Measurements from ENCODE around the gene RAX.
"Not testable (repeated sequence)": the region's sequence is repeated elsewhere in the genome, so short reads cannot be mapped to it uniquely, and the experiment has no call there.

Gene RAX

DNA sequence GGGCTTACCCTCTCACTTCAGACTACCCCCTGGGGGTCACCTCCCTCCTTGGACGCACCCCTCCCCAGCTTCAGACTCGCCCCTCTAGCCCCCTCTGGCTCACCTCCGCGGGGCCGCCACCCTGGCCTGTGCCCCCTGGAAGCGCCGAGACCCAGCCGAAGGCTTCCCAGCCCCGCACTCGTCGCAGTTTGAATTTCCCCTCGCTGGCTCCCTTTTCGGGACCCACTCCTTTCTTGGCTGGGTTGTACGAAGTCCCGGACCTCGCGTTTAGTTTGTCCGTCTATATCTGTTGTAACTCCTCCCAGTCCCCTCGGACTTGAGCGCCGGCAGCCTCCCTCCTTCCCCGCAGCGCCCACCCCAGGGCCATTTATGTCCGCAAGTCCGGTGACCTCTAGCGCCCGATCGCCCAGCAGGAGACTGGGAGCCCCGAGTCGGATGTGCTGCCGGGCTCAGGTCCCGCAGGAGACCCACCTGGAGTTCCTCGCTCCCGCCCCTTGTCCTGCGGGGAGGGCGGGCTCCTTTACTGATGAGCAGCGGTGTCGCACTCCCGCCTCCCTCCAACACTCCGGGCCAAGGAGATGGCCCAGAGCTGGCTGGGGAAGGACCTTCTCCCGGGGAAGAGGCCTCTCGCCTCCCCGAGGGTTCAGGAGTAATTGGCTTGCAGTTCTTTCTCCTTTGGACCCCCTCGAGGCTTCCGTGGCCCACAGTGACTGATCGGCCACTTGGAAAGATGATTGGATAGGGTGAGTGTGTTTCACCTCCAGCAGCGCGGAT is 692 bp upstream of the RAX start:
- no peak for DNase-seq (ENCODE audit: low read depth in 2 of 2)

DNA sequence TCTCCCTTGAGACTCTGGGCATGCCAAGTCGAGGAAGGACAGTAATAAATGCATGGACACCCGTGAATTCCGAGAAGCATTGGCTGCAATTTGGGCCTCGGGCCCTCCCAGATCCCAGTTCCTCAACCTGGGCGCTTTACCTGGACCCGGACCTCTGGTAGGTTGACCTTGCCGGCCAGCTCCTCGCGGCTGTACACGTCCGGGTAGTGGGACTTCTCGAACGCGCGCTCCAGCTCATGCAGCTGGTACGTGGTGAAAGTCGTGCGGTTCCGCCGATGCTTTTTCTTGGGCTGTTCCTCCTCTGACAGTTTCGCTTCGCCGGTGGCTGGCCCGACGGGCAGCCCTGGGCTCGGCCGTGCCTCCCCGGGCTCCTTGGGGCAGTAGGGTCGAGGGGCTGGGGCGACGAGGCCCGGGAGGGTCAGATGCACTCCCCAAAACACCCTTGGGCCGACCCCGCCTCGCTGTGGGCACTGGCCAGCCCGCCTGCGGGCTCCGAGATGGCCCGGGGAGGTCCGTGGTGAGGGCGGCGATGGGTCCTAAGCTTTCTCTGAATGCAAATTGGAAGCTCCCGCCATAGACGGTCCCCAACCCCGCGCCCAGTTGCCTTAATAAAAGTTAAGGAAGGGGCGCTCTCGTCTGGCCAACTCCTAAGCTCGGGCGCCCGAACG is 899 bp downstream of the RAX start:
- no peak for DNase-seq (ENCODE audit: low read depth in 2 of 2)

DNA sequence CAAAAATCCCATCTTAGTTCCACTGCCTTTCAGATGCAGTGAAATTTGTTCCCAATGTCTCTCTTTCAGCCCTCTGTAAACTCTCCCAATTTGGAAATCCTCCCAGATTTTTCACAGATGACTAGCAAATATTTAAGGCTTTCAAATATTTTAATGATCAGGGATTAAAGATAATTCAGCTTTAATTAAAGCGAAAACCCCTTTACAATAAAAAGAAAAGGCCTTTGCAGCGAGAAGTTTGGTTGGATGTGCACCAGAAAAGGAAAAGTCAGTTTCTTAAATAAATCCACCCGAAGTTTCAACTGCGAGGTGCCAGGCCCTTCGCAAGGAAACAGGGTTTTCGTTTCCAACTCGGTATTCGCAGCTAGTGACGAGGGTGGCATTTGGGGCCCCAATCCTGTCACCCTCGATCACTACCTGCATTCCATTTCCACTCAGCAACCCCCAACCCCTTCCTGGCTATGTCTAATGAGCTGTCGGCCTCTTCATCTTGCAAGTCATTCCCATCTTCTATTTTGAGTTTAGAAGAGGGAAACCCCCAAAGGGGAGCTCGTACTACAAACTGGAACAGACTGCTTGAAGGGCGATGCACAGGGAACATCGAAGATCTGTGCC is 1.5 kb downstream of the RAX start:
- no peak for DNase-seq (ENCODE audit: low read depth in 2 of 2)

DNA sequence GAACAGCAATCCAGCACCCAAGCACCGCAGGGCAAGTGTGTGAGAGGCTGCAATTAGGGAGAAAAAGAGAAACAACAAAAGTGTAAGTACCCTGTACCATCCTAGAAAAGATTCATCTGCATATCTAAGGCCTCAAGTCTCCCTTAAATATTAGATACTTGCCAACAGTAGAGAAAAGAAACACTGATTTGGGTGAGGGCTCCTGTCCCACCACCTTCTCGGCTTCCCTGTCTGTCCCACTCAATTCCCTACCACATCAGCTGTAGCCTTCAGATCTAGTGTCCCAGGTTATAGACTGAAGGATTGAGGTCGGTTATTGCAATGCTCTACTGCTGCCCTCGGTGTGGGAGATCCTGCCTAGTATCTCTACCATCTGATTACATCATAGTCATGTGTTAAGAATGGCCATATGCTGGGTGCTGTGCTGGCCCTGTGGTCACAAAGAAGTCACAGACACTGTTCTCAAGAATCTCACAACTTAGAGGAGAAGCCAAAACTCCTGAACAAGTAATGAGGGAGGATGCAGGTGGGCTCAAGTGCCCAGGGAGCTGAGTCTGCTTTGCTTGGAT is 2.5 kb downstream of the RAX start:
- DNase-seq (ENCODE audit: low read depth in 2 of 2), result no peak

DNA sequence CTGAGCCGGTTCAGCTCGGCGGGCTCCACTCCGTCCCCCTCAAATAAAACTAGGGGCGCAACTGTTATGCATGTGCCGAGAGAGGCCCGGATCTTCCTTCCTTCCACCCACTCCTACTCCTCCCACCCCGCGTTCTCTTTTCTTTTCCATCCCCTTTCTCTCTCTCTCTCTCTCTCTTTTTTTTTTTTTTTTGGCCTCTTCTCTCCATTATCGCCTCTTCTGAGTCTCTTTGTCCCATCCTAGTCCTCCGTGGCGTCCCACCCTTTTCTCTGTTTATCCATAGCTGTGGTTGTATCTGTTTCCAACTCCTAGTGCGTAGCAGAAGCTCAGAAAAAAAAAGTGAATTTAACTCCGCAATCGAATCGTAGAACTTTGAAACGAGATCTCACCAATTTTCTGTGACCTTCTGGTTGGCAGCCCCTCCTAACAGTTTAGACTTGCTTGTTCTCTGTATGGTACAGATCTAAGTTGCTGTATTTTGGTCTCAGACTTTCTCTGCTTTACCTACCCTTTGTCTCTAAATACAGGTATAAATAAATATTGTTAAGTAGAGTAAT is 3.6 kb downstream of the RAX start:
- DNase-seq (ENCODE audit: low read depth in 2 of 2), result no peak

DNA sequence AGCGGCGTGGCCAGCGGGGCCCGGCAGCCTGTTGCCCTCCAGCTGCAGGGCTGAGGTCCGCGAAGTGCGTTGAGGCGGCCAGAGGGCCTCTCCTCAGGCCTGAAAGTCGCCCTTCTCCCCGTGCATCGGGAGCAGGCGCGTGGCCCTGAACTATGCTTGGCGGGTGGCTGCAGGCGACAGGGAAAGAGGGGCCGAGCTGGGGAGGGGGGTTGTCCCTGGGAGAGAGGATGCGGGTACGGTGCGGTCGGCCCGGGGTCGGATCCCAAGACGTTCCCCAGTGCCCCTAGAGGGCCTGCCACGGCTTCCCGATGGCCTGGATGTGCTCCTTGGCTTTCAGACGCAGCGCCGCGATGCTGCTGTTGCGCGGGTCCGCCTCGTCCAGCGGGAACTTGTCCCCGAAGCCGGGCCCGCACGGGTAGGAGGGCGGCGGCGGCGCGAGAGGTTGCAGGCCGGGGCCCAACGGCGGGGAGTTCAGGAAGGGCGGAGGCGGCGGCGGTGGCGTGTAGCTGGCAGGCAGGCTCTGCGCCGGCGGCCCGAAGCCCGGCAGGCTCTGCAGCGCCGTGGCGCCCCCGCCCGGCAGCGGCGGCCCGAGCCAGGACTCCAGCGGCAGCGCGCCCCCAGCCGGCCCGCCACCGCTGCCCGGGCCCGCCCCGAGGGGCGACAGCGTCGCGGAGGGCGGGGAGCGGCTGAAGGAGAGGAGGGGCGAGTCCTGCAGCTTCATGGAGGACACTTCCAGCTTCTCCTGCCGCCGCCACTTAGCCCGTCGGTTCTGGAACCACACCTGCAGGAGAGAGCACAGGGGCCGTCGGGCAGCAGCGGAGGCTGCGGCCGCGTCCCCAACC is 4.3 kb downstream of the RAX start:
- DNase-seq (ENCODE audit: low read depth in 2 of 2), result no peak

DNA sequence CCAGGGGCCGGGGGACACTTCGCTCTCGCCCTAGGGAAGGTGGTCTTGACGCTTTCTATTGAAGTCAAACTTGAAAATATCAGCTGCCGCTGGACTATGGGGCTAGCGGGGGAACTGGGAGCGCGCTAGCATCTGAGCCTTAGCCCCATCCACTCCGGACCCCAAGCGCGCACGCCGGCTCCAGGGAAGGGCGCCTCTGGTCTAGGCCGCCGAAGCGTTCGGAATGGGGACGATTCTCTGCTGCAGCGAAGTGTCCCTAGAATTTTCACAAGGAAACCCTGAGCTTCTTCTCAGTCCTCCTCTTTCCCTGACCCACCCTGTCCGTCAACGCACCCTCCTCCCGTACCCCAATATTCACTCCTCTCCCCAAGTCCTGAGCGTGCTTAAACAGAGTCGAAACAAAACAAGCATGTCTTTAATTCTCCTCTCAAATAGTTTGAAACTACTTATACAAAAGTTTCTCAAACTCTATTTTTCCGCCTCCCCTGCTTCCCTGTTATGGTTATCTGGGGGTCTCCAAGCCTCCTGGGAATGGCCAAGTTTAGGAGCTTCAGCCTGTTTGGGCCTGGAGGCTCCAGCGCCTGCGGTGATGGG is 5.0 kb downstream of the RAX start:
- no peak for DNase-seq (ENCODE audit: low read depth in 2 of 2)

DNA sequence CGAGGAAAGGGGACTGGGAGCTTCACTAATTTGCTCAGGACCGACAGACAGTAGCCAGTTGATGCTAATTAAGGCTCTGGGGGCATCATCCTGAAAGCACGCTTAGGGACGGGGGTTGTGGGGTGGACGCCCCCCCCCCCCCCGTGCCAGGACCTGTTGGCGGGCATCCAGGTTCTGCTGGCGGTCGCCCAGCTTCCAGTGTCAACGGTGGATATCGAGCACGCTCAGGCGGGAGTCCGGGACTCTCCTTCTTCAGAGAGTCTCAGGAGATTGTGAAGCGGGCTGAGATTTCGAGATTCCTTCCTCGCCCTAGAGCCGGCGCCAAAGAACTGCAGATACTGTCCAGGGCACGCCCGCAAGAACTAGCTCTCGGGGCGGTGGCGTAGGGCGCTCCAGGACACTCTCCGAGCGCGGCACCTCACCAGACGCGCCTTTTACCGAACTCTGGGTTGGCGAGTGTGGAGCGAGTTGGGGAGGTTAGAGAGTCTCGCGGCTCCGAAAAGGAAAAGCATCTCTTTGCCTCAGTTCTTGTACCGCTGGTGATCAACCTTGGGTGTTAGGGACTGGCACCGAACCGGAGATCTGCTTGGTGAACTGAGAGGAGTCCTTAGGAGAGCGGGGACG is 5.6 kb downstream of the RAX start:
- DNase-seq (ENCODE audit: low read depth in 2 of 2), result no peak

DNA sequence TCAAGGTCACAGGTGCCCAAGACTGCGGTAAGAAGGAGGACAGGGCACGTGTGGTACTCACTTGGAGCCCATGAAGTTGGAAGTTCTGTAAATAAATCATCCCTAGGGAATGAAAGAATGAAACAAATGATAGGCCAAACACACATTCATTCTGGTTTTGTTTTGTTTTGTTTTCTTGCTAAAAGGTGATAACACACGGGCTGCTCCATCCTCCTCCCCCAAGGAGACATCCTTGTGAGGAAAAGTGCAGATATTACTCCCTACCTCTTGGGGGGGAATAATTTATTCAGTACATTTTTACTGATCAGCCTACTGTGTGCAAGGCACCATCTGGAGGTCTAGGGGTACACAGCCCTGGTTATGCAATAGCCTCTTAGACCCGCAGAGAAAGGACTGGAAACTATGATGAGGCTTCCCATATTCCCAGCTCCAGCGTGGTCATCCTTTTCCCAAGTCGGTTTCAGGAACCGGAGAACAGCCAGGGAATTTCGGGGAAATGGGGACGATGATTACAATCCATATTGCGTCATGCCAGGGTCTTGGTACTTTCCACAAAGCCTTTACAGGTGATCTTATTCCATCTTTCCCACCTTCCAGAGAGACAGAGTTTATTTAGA is 6.3 kb downstream of the RAX start:
- no peak for DNase-seq (ENCODE audit: low read depth in 2 of 2)

DNA sequence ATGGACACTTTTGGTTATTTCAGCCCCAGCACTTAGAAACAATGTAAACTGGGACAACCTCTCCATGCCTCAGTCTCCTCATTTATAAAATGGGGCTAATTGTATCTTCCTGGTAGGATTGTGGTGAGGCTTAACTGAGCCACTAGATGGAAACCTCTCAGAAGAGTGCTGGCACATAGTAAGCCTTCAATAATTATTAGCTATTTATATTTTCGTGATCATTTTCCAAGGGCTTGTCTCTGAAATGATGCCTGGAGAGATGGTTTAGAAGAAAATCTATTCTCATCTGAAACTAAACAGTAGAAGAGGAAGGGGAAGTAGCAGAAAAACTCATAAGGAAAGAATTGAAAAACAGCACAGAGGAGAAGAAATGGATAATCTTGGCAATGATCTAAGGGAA is 6.8 kb downstream of the RAX start:
- no peak for DNase-seq (ENCODE audit: low read depth in 2 of 2)

DNA sequence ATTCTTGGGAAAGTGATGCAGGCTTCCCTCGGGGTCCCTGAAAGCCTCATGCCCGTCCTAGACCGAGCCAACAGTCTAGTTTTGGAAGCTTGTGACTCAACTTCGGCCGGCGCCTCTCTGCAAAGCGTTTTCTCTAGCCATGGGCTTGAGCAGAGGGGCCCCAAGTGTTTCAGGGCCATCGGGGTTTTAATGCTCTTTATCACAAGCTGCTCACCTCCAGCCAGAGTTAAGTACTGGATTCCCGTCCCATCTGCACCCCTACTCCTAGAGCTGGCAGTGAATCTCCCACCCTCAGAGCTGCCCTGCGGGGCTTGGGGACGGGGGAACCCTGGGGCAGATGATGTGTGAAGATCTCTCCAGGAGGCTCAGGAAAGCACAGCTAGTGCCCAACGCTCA is 7.3 kb downstream of the RAX start:
- no peak for DNase-seq (ENCODE audit: low read depth in 2 of 2)

DNA sequence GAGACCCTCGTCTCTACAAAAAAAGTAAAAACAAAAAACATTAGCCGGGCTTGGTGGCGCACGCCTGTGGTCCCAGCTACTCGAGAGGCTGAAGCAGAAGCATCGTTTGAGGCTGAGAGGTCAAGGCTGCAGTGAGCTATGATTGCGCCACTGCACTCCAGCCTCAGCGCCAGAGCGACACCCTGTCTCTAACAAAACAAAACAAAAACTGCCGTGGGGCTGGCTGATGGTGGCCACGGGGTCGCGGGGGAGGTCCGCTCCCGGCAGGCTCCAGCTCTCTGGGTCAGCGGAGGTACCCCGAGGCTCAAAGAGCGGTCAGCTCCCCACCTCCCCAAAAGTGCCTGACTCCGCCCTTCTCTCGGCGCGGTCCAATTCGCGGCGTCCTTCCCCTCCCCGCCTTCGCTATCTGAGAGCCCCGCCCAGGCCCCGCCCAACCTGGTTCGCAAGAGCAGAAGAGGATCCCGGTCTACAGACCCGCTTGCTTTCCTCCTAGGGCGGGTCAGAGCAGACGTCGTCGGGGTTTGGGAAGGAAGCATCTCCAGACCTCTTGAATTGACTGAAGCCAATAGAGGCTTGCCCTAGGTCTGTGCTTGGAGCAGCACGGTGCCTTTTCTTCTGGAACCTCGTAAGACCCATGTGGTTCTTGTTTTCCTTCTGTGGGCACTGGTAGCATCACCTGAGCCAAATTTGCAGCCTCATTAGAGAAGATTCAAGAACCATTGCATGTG is 7.8 kb downstream of the RAX start:
- DNase-seq (ENCODE audit: low read depth in 2 of 2), result no peak

DNA sequence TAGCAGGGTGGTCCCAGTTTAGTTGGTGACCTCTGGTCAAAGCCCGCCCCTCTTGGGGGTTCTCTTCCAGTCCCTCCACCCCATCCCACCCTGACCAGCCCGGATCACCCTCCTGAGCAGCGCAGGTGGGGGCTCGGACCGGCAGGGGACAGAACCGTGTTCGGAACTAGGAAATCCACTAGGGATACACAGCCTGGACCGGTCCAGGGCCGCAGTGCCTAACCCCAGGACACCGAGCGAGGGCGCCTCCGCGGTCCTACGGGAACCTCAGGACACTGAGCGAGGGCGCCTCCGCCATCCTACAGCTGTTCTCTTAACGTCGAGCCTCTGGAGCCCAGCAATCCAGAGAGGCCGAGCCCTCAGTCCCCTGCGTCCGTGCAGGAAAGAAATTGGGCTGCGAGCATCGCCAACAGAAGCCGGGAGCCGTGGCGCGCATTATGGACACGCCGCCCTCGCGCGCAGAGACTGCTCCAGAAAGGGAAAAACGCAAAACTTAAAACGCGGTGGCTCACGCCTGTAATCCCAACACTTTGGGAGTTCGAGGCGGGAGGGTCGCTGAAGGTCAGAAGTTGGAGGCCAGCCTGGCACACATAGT is 8.5 kb downstream of the RAX start:
- DNase-seq (ENCODE audit: low read depth in 2 of 2), result no peak

DNA sequence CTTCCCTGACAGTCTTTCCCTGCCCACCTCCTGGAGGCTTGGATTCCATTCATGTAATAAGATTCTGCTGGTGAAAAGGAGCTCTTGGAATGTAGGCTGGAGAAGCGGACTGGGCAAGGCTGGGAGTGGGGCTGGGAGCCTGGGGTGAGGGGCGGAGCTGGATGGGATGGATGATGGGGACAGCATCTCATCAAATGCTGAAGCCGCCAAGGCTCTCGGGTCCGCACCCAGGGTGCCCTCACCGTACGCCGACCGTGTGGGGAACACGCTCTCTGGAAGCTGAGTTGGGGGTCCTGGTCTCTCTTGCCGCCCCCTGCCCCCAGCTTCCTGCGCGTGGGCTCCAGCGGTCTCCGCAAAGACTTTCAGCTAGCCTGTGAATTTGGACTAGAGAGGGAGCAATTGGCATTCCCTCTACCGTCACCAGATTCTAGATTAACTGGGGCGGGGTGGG is 9.1 kb downstream of the RAX start:
- DNase-seq (ENCODE audit: low read depth in 2 of 2), result no peak

DNA sequence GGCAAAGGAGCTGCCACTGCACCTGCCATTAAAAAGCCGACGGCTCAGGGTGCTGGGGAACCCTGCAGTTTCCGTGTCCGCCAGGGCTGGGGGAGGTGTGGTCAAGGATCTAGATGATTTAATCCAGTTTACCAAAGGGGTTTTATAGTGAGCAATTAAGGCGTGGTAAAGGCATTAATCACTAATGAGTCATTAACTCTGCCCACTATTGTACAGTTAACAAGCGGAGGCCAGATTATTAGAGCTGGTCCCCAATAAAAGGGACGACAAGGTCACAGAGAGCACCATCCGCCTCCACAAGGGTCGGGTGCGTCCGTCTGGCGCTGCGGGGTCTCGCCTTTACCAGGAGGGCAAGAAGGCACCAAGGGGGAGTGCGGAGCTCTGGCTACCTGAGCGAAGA is 9.6 kb downstream of the RAX start:
- no peak for DNase-seq (ENCODE audit: low read depth in 2 of 2)

DNA sequence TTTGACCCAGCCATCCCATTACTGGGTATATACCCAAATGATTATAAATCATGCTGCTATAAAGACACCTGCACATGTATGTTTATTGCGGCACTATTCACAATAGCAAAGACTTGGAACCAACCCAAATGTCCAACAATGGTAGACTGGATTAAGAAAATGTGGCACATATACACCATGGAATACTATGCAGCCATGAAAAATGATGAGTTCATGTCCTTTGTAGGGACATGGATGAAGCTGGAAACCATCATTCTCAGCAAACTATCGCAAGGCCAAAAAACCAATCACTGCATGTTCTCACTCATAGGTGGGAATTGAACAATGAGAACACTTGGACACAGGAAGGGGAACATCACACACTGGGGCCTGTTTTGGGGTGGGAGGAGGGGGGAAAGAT is 11.0 kb downstream of the RAX start:
- not testable (repeated sequence) for DNase-seq (ENCODE audit: low read depth in 2 of 2)

DNA sequence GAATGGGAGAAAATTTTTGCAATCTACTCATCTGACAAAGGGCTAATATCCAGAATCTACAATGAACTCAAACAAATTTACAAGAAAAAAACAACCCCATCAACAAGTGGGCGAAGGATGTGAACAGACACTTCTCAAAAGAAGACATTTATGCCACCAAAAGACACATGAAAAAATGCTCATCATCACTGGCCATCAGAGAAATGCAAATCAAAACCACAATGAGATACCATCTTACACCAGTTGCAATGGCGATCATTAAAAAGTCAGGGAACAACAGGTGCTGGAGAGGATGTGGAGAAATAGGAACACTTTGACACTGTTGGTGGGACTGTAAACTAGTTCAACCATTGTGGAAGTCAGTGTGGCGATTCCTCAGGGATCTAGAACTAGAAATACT is 11.4 kb downstream of the RAX start:
- DNase-seq (ENCODE audit: low read depth in 2 of 2), result not testable (repeated sequence)

DNA sequence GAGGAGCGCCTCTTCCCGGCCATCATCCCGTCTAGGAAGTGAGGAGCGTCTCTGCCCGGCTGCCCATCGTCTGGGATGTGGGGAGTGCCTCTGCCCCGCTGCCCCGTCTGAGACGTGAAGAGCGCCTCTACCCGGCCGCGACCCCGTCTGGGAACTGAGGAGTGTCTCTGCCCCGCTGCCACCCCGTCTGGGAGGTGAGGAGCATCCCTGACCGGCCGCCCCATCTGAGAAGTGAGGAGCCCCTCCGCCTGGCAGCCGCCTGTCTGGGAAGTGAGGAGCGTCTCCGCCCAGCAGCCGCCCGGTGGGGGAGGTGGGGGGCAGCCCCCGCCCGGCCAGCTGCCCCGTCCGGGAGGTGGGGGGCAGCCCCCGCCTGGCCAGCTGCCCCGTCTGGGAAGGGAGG is 17.8 kb downstream of the RAX start:
- not testable (repeated sequence) for DNase-seq (ENCODE audit: low read depth in 2 of 2)

DNA sequence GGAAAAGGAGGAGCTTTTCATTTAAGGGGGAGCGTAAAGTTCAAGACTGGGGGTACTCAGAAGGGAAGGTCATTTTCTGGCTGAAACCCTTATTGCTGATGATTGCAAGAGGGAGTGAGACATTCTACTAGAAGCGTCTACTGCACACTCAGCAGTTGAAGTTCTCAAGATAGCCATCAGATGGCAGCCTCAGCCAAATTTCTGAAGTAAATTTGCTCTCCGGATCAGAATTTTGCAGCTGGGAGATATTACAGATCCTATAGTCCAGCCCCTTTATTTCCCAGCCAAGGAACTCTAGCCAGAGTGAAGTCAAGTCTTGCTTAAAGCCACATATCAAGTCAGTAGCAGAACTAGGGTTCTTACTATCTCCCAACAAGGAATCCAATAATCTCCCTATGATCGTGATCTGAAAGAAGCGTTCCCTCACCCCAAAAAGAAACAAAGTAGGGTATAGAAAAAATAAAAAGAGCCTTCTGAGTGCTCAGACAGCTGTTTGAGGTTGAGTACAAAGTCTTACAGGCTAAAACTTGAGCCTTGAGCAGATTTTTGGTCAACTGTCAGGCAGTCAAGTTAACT is 24.0 kb downstream of the RAX start:
- no peak for DNase-seq (ENCODE audit: low read depth in 2 of 2)

Measured in stimulated activated CD4-positive, alpha-beta T cell treated with anti-CD3 and anti-CD28 coated beads, Interleukin-1b, Interleukin-23, amount 100 ng/mL, for 1 hour (primary cell).